ENCODE data around the gene CBLB.

CBLB gene

DNA sequence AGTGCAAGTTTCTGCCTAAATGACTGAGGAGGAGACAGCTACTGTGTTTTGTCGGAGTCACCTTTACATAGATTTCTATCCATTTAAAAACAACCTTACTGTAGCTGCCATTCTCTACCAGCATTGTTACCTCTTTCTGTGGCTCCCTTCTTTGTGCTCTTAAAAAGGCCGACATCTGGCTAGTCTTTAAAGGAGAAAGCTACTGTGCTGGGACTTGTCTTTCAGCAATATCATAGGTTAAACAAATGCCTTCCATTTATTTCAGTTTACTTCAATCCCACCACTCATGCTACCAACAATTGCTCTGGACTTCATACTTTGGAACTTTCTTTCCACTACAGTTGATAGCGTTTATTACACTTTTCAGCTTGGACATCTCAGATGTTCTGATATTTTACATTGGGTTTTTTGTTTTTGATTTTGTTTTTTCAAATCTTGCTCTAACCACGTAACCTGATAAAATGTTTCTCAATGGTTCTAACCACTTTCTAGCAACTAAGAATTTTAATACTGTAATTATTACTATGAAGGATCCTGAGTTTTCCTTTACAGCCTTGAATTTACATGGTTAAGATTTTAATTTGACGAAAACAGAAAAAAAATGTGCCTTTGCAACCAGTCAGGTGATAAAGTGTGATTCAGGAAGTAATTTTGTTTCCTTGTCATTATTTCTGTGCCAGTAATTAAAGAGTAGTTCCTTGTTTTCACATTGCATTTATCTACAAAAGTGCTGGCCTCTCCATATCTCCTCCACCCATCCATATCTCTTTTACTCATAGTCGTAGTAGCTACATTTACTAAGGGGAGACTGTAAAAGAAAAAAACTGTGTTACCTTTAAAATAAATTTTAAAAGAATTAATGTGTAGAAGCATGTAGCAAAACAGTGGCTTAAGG is 1.3 kb upstream of the CBLB start:
- no peak for DNase-seq (ENCODE audit: low read depth, low spot score)

- DNase-seq (ENCODE audit: low read depth, low spot score) = no peak
These were observed 670 bp upstream of the CBLB start for GRCh38 chr3:105869531-105869833.

DNA sequence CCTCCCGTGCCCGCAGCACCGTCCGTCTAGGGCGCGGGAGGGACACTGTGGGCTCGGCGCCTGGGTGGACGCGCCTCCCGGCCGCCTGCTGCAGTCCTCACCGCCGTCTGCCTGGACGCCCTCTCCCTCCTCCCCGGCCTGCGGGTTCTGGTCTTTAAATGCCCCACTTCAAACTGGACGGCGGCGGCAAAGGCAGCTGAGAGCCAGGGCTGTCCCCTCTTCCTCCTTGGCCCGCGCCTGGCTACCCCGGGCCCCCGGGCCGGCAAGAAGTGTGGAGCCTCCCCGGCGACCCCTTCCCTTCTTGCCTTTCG is 426 bp downstream of the CBLB start:
- DNase-seq (ENCODE audit: low read depth, low spot score) = no peak

DNA sequence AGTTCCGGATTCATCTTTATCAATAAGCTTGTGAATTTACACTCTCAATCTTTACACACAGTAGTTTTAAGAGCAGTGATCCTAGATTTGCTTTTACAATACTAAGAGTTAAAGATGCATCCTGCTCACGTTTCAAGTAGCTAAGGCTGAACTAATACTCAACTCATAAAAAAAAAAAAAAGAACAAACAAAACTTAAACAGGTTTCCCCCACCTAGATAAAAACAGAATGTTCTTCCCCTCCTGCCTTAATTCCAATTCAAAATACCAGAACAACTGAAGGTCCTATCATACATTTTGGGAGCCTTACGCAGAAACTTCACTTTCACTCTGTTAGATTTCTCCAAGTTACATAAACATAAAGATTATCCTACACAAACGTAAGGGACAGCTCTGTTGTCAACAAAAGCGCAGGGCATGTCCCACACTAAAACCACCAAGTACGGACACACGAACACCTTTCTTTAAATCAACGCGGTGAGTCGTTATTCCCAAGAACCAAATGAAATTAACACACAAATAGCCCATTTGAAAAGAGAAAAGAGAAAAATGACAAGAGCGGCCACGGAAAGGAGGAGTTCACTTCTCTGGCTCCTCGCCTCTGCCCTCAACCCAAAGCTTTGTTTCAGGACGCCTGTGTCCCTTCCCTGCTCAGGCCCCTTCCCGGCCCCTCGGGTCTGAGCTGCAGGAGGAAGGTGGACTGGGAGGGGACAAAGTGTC is 941 bp downstream of the CBLB start:
- DNase-seq (ENCODE audit: low read depth, low spot score) = no peak

DNA sequence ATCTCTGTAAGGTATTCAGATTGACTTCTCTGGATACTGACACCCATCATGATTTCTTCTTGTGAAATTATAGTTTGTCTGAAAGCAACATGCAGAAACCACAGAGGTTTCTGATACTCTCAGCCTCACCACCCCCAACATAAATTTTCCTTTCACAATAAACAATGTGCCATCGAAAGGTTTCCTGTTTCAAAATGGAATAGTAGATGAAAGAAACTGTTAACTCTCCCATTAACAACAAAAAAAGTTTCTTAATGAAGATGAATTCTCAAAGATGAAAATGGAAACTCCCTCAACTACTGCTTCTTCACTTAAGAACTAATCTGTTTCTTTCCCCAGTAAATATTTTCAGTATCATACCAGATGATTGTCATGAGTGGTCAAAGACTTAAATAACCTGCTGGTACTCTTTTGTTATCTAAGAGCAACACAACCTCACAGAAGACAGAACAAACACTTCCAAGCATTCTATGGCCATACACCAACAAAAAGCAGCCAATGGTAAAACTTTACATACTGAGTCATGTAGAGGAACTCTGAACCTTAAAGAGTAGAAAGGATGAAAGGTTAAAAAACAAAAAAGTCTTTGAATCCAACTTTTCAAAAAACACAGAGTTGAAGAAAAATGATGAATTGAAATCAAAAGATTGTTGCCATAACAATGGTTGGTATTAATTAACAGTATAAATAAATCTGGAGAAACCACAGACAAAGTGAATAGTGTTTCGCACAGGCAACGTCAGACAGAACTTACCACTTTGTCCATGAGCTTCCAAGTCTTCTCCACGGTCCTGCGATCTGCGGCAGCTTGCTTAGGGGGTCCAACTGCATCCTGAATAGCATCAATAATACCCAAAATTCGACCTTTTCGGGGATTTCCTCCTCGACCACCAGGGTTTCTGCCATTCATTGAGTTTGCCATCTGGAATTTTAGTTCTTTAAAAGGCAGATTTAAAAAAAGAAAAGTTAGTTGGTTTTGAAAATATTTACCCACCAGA is 1.9 kb downstream of the CBLB start:
- DNase-seq (ENCODE audit: low read depth, low spot score) = no peak

- DNase-seq (ENCODE audit: low read depth, low spot score) = no peak
These were observed 2.9 kb downstream of the CBLB start for GRCh38 chr3:105865867-105866350.

- DNase-seq (ENCODE audit: low read depth, low spot score) = no peak
These were observed 3.7 kb downstream of the CBLB start for GRCh38 chr3:105865016-105865623.

DNA sequence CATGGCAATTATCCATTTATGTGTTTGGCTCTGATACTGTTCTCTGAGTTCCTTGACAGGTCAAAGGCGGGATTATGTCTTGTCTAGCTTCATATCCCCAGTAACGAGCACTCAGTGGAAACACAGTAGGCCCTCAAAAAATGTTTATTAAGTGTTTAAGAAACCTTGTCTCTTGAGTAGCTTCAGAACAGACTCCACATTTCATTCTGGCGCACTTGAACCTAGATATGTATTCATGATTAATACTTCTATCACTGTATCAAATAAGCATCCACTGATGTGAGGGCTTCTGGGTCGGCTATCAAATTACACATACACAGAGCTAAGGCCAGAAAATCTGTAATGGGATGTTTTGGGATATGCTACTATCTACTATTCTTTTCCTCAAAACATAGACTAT is 4.6 kb downstream of the CBLB start:
- DNase-seq (ENCODE audit: low read depth, low spot score) = no peak

GRCh38 chr3:105863608-105864007 is 5.2 kb downstream of the CBLB start:
- no peak for DNase-seq (ENCODE audit: low read depth, low spot score)

DNA sequence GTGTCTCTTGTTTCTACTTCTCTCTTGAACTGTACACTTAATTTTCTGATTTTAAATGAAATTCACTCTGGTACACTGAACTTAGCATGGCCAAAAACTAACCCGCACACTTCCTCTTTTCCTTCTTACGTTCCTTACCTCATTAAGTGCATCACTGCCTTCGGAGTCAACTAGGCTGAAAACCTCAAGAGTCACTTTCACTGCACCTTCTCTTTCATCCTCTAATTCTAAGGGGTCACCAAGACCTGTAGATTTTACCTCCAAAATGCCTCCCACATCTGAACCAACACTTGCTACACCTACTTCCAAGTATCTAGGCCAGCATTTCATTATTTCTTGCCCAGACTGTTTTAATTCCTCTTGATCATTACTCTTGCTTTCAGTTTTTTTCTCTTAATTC is 6.6 kb downstream of the CBLB start:
- no peak for DNase-seq (ENCODE audit: low read depth, low spot score)

DNA sequence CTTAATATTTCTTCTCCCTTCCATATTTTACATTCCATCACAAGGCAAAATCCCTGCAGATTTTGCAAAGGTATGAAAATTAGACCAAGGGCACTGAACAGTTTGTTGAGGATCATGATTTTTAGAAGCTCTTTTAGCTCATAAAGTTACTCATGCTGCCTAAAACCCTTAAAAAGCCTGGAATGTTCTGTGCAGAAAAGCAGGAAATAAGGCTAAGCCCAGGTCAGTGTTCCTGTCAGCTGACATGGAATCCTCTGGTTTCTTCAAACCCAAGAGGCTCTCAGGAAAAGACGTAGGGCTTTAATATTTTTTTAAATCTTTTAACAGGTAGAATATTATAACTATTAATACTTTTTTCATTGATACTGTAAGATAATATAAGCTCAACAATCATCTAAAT is 8.2 kb downstream of the CBLB start:
- no peak for DNase-seq (ENCODE audit: low read depth, low spot score)

- DNase-seq (ENCODE audit: low read depth, low spot score) = no peak
These were observed 10.8 kb downstream of the CBLB start for GRCh38 chr3:105858017-105858416.

- no peak for DNase-seq (ENCODE audit: low read depth, low spot score)
These were observed 11.2 kb downstream of the CBLB start for GRCh38 chr3:105857601-105858000.

- DNase-seq (ENCODE audit: low read depth, low spot score) = no peak
These were observed 12.2 kb downstream of the CBLB start for GRCh38 chr3:105856605-105857004.

GRCh38 chr3:105853801-105854432 is 14.9 kb downstream of the CBLB start:
- DNase-seq (ENCODE audit: low read depth, low spot score) = no peak

GRCh38 chr3:105851582-105851981 is 17.2 kb downstream of the CBLB start:
- no peak for DNase-seq (ENCODE audit: low read depth, low spot score)

DNA sequence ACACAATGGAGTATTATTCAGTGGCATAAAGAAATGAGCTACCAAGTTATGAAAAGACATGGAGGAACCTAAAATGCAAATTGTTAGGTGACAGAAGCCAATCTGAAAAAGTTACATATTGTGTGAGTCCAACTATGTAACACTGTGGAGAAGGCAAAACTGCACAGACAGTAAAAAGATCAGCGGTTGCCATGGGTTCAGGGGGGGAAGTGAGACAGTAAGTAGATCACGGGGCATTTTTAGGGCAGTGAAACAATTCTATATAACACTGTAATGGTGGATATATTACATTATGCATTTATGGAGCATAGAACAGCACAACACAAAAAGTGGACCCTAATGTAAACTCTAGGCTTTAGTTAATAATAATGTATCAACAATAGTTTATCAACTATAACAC is 17.6 kb downstream of the CBLB start:
- DNase-seq (ENCODE audit: low read depth, low spot score) = no peak

DNA sequence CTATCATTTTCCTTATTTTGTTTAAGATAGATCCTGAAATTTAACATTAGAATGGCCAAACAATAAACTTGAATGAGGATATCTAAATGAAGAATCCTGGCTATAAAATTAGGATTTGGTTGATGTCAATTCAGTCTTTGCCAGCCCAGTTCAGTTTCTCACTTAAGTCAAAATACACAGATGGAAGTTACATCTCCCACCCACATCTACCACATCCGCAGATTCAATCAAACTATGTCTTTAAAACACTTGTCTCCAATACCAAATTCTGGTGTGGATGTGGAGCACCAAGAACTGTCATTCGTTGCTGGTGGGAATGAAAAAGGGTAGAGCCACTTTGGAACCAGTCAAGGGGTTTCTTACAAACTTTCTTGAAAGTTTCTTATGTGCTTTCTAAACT is 18.2 kb downstream of the CBLB start:
- no peak for DNase-seq (ENCODE audit: low read depth, low spot score)

GRCh38 chr3:105848821-105849220 is 20.0 kb downstream of the CBLB start:
- DNase-seq (ENCODE audit: low read depth, low spot score) = no peak

DNA sequence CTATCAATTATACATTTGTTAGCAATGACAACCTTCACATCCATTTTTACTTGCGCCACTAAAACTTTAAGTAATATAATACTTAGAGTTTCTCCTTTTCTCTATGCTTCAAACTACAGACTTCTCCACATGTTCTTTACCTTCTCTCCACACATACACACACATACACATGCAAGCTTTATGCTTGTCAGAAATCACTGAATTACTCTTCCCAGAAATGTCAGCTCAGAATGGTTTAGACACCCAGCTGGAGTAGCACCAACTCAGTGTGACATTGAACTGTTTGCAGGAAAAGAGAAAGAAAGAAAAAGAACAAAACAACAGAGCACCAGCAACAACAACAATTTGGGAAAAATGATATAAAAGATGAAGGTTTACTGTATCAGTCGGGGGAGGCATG is 20.9 kb downstream of the CBLB start:
- DNase-seq (ENCODE audit: low read depth, low spot score) = no peak

DNA sequence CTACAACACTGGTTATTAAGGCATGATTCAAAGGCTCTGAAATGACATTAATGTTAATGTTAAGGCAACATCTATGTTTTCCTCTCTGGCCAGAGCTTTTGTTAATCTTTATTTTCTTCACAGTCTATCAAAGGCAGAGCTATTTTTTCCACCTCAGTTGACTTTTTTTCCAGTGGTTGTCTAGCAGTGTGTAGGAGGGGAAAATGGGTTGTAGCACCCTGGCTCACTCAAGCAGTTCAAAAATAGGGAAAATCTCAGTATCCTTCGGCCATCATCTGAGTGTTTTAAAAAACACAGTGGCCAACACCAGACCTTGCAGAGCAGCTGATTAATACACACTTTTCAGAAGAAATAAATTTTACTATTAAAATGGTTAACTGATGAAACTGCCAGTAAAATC is 21.4 kb downstream of the CBLB start:
- no peak for DNase-seq (ENCODE audit: low read depth, low spot score)
